GM21528 (cell line): ENCODE data around the gene WDR70.

Experiments used
- ATAC-seq: cut with Tn5 transposase; IDR thresholded peaks from one replicate; pipeline ENCODE4 v1.9.1; 2021; ENCODE audit warnings: mild to moderate bottlenecking, moderate library complexity; ENCODE audit not compliant: unreplicated experiment, low FRiP score

WDR70 gene

GRCh38 chr5:37716405-37716804, 337.3 kb downstream of the WDR70 start:
- ATAC-seq = no peak

GRCh38 chr5:37717276-37717612, 338.1 kb downstream of the WDR70 start:
- no peak for ATAC-seq

DNA sequence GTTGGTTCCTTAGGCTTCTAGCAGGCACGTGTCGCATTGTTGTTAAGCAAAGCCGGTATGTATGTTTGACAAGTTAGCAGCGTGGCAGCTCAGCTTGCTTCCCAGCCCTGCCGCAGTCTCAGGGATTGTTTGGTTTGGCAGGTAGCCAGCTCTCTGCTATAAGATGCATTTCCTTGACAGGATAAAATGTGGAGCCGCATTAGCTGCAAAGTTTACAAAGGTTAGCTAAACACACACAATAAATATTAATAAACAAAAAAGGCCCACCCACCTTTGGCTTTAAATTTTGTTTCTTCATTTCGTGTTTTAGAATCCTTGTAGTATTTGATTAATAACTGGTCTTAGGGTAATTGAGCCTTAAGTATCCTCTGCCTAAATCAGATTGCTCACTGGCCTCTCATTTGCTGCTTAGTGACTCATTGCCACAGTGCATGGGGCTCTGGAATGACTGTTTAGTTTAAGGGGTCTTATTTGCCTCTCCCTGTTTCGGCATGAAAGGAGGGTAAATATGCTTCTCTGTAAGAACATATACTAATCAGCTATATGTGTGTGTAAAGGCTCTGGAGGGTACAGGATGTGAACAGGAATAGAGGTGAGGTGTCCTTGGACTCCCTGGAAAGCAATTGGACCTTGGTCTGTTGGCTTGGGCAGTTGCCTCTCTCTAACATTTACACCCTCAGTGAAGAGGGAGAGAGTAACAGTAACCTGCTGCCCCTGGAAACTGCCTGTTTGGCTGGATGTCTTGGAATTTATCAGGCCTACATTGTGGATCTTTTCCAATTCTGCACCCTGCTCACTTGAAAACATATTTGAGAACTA, 338.7 kb downstream of the WDR70 start:
- no peak for ATAC-seq

- ATAC-seq = no peak
These were observed 341.4 kb downstream of the WDR70 start for GRCh38 chr5:37720550-37720952.

DNA sequence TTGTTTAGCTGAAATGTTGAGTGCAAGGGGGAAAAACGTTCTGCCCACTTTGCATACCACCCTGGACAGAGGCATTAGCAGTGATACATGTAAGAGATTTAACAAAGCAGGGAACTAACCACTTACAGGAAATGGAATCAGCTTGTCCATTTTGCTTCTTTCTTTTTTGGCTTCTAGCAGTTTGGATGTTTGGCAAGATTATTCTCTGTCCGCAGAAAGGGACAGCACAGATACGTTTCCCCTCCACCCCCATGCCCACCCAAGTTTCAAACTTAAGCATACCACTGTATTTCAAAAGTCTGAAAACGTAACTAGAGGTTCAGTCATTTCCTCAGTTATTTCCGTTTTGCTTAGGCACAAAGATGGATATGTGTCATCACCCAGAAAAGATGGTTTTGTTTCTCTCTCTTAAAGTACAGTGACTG, 342.3 kb downstream of the WDR70 start:
- ATAC-seq = peak; percentile 77

GRCh38 chr5:37722236-37723161, 343.4 kb downstream of the WDR70 start:
- peak; percentile 68 for ATAC-seq

DNA sequence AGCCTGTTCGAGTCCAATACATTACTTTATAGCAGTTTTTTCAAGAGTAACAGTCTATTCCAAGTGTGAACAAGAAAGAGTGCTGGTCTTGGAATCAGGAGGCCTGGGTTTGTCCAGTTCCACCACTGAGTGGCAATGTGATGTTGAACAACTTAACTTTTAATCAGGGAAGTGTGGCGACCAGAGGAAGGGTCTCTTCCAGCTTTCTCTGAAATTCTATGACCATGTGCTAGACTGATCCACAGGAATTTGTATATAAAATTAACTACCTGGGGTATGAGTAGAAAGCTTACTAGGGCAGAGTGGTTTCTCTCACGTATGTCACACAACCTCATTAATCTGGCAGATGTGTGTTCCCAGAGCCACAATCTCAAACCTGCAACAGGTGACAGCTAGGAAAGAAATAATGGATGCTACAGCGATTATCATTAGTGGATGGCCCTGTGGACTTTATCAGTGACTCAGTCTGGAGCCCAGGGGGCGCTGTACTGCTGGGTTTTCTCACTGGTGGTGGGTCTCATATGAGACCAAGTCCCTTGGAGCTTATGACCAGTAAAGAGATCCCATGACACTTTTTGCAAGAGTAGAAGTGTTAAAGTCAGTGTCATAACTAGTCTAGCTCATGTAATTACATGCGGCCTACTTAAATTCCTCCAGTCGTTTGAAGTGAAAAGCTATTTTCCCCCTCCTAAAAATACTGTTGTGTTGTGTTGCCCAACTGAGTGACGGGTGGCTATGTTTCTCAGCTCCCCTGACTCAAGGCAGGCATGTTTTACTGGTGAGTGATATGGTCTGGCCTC, 344.2 kb downstream of the WDR70 start:
- ATAC-seq = no peak

DNA sequence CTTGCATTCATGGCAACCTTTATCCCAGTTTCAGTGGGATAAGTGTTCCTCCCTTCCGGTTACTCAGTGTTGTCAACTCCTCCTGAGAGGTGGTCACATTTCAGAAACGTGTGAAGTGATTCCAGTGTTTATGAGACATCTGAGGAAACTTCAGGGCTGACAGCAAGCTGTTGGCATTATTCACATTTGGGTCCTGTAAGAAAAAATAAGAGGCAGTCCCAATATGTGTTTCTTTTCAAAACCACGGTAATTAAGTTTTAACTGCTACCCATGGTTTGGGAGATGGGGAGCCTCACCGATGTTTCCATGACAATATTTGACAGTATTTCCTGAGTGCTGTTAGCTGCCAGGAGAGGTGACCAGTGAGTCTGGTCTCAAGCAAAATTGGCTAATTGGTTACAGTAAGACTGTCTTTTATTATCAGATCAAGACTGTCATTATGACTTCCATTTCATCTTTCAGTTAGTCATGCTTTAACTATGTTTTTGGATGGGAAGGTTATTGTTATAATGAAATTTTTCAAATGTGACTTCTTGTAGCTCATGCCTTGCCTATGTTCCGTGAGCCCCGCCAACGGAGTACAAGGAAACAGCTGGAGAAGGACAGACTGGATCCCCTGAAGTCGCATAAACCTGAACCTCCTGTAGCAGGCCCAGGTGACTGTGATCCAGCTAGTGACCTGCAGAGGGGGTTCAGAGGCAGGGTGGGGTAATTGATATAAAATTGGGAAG, 345.4 kb downstream of the WDR70 start:
- ATAC-seq = no peak

DNA sequence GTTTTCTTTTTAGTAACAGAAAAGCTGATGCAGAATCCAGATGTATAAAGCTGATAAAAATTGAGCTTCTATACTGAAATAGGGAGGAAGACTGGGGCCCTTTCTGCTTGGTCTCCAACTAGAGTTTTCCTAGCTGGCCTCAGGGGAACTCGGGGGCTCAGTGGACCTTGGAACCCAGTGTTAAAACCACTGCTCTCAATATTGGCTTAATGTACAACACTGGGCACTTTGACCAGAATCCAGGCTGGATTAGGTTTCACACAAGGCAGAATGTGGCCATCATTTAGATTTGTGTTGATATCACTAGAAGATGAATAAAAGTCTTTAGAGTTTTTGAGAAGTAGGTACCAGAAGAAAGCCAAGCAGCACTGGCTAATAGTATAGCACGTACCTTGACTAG, 346.1 kb downstream of the WDR70 start:
- no peak for ATAC-seq

GRCh38 chr5:37727238-37727637, 348.1 kb downstream of the WDR70 start:
- ATAC-seq = no peak

- ATAC-seq = no peak
These were observed 351.9 kb downstream of the WDR70 start for GRCh38 chr5:37730896-37731455.

GRCh38 chr5:37734114-37734513, 355.0 kb downstream of the WDR70 start:
- ATAC-seq = no peak

DNA sequence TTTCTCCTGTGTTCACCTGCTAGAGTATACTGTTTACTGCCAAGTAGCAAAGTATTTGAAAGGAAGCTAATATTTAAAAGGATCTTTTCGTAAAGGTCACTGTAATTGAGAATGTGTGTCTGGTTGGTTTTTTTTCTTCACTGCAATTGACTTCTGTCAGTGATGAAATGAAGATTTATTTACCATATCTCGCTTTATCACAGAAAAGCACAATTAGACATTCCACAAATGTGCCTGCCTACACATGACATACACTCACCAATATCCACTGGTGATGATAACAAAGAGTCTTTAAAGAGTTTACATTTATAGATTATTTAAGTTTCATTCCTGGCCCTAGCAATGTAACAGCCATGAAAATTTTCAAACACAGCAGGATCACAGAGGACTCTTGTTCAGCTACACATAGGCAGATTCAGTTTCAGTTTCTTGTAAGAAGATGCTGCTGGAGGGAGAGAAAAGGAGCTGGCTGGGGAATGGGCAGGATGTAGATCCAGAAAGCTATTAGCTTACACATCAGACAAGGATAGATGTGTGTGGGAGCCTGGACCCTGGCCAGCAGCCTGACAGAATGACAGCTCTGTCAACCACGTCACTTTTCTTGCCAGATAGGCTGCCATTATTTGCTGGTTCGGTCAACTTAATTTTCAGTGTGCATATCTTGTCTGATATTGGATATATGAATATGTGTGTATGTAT, 356.7 kb downstream of the WDR70 start:
- no peak for ATAC-seq

DNA sequence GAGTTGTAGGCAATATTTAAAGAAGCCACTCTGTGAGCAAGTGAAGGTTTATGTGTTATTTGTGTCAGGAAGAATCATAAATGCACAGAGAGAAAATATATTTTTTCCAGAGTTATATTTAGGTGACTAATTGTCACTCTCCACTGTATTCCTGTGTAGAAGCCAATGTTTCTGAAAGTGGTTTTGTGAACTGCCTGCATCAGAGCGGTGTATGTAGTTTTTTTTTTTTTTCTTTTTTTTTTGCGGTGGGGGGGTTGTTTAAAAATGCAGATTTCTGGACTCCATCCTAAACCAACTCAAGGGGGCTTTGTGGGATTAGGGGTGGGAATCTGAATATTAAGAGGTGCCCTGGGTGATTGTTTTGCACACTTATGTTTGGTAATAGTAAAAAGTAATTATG, 357.3 kb downstream of the WDR70 start:
- no peak for ATAC-seq

- ATAC-seq = no peak
These were observed 358.4 kb downstream of the WDR70 start for GRCh38 chr5:37737326-37738056.

DNA sequence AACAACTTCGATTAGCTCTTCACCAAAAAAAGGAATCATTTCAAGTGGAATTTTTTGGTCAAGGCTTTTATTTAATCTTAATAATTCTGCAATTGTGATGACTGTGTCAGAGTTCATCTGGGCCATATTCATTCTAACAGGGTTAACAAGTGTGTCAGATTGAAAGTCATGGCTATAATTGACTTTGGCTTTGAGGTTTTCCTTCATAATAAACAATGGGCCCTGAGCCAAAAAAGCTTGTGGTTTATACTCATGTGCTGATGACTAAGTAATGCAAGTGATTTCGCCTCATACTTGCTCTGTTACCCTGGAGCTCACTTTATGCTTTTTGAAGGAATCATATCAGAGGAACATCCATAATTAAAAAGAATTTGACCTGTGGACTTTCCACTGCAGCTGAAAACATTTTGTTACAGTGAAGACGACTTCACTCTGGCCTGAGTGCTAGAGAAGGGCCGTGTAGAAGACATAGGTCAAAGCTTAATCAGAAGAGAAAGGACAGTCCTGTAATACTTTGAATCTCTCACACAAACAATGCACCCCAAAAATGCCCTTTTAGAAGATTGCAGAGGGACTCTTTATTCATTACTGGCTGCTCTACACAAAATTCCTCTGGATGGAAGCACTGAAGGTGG, 359.1 kb downstream of the WDR70 start:
- no peak for ATAC-seq

DNA sequence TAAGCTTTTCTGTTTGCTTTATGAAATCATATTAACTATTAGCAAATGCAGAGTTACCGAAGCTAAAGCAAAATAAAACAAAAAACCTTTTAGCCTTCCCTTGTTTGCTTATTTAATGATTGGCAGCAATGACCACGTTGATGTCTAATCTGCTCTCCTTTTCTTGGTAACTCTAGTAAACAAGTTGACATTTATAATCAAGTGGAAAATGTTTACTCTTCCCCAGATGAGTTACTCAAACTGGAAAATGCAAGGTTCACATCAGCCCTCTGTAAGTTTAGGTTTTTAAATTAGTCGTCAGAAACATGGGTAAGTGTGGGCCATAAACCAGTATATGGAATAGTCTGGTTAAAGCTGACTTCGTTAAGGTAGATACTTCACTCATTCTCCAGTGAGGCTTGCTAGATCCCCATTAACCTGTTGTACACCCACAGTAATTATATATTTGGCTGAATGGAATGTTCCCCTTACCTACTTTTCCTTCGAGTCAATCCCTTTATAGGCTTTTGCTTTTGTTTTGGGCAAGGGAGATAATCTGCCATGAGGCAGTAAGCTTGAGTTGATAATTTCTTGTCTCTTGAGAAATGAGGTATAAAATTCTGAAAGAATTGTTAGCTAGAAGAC, 359.9 kb downstream of the WDR70 start:
- no peak for ATAC-seq

- ATAC-seq = no peak
These were observed 360.7 kb downstream of the WDR70 start for GRCh38 chr5:37739817-37740261.
